Activated T-cell treated with anti-CD3 and anti-CD28 coated beads, Interleukin-2, amount 50 U/mL, for 24 hours (primary cell): ENCODE data around the gene C13orf46.

Experiments used
- DNase-seq: peaks from one replicate; pipeline ENCODE4 v3.0.0-alpha.2; 2020
- H3K27ac Mint-ChIP-seq: 2 replicates; pipeline ENCODE4 v1.8.0; 2020; ENCODE audit warnings: mild to moderate bottlenecking, mixed read lengths
- H3K27me3 Mint-ChIP-seq: 2 replicates; pipeline ENCODE4 v1.8.0; 2020; ENCODE audit warnings: mixed read lengths
- H3K36me3 Mint-ChIP-seq: 2 replicates; pipeline ENCODE4 v1.8.0; 2020; ENCODE audit warnings: low read depth, mixed read lengths
- H3K4me1 Mint-ChIP-seq: 2 replicates; pipeline ENCODE4 v1.8.0; 2020; ENCODE audit warnings: low read depth, mixed read lengths
- H3K4me3 Mint-ChIP-seq: 2 replicates; pipeline ENCODE4 v1.8.0; 2020; ENCODE audit warnings: mild to moderate bottlenecking, moderate library complexity, mixed read lengths
- H3K9me3 Mint-ChIP-seq: 2 replicates; pipeline ENCODE4 v1.8.0; 2020; ENCODE audit warnings: mixed read lengths

The C13orf46 gene

GRCh38 chr13:113938716-113939115 lies 35.2 kb downstream of the C13orf46 start:
- H3K4me3 Mint-ChIP-seq = no peak overlapping the region

GRCh38 chr13:113938246-113938645 lies 35.6 kb downstream of the C13orf46 start:
- H3K27ac Mint-ChIP-seq = no peak overlapping the region
- no peak for DNase-seq
- peaks cover 17% of the 10 kb centered on the region for H3K27me3 Mint-ChIP-seq
- no peak overlapping the region for H3K4me3 Mint-ChIP-seq
- no peaks in the 10 kb centered on the region for H3K36me3 Mint-ChIP-seq
- H3K4me1 Mint-ChIP-seq = no peaks in the 10 kb centered on the region
- H3K9me3 Mint-ChIP-seq = no peaks in the 10 kb centered on the region

More at GRCh38 chr13:113938716-113939115, 35.2 kb downstream of the C13orf46 start:
- Mint-ChIP-seq H3K27me3 (peaks cover 14% of the 10 kb centered on the region), H3K36me3 (no peaks in the 10 kb centered on the region), H3K4me1 (no peaks in the 10 kb centered on the region), H3K27ac (no peak overlapping the region), H3K9me3 (no peaks in the 10 kb centered on the region)
- DNase-seq = no peak

GRCh38 chr13:113937527-113938180 lies 36.2 kb downstream of the C13orf46 start:
- Mint-ChIP-seq H3K27me3 (peaks cover 22% of the 10 kb centered on the region), H3K27ac (no peak overlapping the region), H3K4me1 (no peaks in the 10 kb centered on the region), H3K4me3 (no peak overlapping the region), H3K9me3 (no peaks in the 10 kb centered on the region), H3K36me3 (no peaks in the 10 kb centered on the region)
- DNase-seq = no peak

DNA sequence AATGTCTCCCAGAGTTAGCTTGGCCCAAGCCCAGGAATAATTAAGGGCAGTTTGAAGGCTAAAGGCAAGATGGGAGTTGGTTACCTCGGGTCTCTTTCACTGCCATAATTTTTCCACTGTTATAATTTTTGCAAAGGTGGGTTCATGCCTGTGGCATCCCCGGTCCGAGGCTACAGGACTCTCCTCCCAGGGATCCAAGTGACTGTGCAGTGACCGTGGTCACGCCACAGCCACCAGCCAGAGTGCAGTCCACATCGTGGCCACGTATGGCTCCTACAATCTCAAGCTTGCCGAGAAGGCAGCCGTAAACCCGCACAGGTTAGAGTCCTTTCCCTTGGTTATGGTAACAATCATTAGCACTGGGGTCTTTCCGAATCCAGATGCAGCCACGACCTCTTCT lies 36.8 kb downstream of the C13orf46 start:
- no peak for DNase-seq
- Mint-ChIP-seq H3K9me3 (no peaks in the 10 kb centered on the region), H3K4me1 (peaks cover 3% of the 10 kb centered on the region), H3K27ac (no peak overlapping the region), H3K4me3 (no peak overlapping the region), H3K27me3 (peaks cover 26% of the 10 kb centered on the region), H3K36me3 (no peaks in the 10 kb centered on the region)

DNA sequence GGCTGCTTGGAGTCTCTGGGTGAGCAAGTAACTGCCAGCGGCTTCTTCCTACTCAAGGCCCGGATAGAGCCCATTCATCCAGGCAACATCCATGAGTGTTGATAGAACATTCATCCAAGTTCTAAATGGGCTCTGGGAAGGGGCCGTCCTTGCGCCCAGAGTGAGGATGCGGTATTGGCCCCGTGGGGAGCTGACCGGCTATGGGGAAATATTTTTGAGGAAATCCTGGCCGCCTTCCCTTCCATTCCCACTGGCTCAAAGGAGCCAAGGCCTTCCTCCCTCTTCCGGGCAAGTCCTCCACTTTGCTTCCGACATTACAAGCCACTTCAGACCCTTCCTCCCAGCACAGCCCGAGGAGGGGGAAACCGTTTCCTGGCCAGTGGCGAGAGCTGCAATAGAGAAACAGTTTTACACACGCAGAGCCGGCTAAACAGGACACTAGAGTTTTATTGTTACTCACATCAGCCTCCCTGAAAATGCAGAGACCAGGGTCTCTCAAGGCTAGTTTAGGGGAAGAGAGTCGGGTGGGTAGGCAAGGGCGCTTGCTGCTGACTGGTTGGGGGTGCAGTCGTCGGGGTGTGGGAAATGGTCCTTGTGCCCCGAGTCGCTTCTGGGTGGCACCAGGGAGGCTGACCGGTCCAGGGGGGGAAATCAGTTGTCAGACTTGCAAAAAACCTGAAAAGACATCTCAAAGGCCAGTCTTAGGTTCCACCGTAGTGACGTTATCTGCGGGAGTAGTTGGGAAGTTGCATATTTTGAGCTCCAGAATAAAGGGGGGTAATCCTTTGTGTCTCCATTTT lies 37.5 kb downstream of the C13orf46 start:
- H3K36me3 Mint-ChIP-seq = no peaks in the 10 kb centered on the region
- peaks cover 32% of the 10 kb centered on the region for H3K27me3 Mint-ChIP-seq
- no peaks in the 10 kb centered on the region for H3K9me3 Mint-ChIP-seq

GRCh38 chr13:113935001-113935844 lies 38.7 kb downstream of the C13orf46 start:
- DNase-seq = no peak
- no peak overlapping the region for H3K4me3 Mint-ChIP-seq
- no peaks in the 10 kb centered on the region for H3K36me3 Mint-ChIP-seq
- no peaks in the 10 kb centered on the region for H3K9me3 Mint-ChIP-seq
- peaks cover 38% of the 10 kb centered on the region for H3K27me3 Mint-ChIP-seq
- peaks cover 20% of the 10 kb centered on the region for H3K4me1 Mint-ChIP-seq
- H3K27ac Mint-ChIP-seq = no peak overlapping the region

More for the DNA sequence above, 37.5 kb downstream of the C13orf46 start:
- no peak overlapping the region for H3K27ac Mint-ChIP-seq
- H3K4me3 Mint-ChIP-seq = no peak overlapping the region
- H3K4me1 Mint-ChIP-seq = peaks cover 10% of the 10 kb centered on the region
- DNase-seq = no peak

DNA sequence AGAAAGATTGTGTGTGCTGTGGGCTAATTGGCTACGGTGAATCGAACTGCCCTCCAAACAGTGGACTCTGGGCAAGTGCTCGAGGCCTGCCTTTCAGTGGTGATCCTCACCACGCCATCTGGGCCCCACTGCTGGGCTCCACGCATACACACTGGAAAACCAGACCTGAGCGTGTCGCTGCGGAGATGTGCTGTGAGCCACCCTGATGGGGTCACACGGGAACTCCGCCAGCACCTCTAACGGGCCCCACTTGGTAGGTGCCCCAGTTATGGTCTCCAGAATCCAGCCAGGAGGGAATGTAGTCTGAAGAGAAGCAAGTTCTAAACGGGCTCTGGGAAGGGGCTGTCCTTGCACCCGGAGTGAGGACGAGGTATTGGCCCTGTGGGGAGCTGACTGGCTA lies 39.3 kb downstream of the C13orf46 start:
- no peaks in the 10 kb centered on the region for H3K9me3 Mint-ChIP-seq
- H3K4me1 Mint-ChIP-seq = peaks cover 20% of the 10 kb centered on the region
- no peak for DNase-seq
- peaks cover 44% of the 10 kb centered on the region for H3K27me3 Mint-ChIP-seq
- H3K36me3 Mint-ChIP-seq = no peaks in the 10 kb centered on the region
- no peak overlapping the region for H3K4me3 Mint-ChIP-seq
- no peak overlapping the region for H3K27ac Mint-ChIP-seq

- no peak for DNase-seq
These were observed 40.0 kb downstream of the C13orf46 start for GRCh38 chr13:113933901-113934300.

DNA sequence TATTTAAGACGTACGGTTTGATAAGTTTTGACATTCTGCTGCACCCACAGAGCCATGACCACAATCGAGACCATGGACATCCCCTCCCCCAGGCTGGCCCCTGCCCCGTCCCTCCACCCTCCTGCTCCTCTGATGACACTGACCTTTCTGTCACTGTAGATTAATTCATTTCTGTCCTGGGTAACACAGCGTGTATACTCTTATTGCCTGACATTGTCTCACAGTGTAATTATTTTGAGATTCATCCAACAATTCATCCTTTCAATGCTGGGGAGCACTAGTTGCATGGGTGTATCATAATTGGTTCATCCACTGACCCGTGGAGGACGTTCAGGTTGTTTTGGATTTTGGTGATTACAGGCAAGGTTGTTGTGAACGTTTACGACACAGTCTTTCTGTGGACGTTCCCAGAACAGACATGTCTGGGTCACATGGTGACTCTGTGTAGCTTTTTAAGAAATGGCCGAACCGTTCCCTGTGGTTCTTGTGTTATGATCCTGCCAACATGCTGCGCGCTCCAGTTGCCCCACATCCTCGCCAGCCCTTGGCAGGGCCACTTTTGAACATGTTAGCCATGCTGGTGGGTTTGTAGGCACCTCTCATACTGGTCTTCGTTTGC lies 41.9 kb downstream of the C13orf46 start:
- no peak overlapping the region for H3K4me3 Mint-ChIP-seq
- no peaks in the 10 kb centered on the region for H3K9me3 Mint-ChIP-seq
- H3K36me3 Mint-ChIP-seq = no peaks in the 10 kb centered on the region
- DNase-seq = no peak
- peaks cover 20% of the 10 kb centered on the region for H3K4me1 Mint-ChIP-seq
- H3K27me3 Mint-ChIP-seq = peaks cover 65% of the 10 kb centered on the region
- H3K27ac Mint-ChIP-seq = no peak overlapping the region

More at GRCh38 chr13:113933901-113934300, 40.0 kb downstream of the C13orf46 start:
- Mint-ChIP-seq H3K9me3 (no peaks in the 10 kb centered on the region), H3K36me3 (no peaks in the 10 kb centered on the region), H3K4me3 (no peak overlapping the region), H3K4me1 (peaks cover 20% of the 10 kb centered on the region), H3K27me3 (peaks cover 49% of the 10 kb centered on the region), H3K27ac (no peak overlapping the region)

GRCh38 chr13:113930671-113931637 lies 42.9 kb downstream of the C13orf46 start:
- Mint-ChIP-seq H3K27ac (peak overlapping the region; percentile 71), H3K9me3 (no peaks in the 10 kb centered on the region), H3K36me3 (no peaks in the 10 kb centered on the region), H3K4me1 (peaks cover 20% of the 10 kb centered on the region), H3K27me3 (peaks cover 75% of the 10 kb centered on the region), H3K4me3 (peak overlapping the region; percentile 11)
- peak; percentile 71 for DNase-seq

GRCh38 chr13:113929628-113930615 lies 44.0 kb downstream of the C13orf46 start:
- Mint-ChIP-seq H3K9me3 (no peaks in the 10 kb centered on the region), H3K36me3 (no peaks in the 10 kb centered on the region), H3K4me1 (peaks cover 20% of the 10 kb centered on the region), H3K4me3 (no peak overlapping the region), H3K27ac (no peak overlapping the region), H3K27me3 (peaks cover 81% of the 10 kb centered on the region)
- no peak for DNase-seq

- Mint-ChIP-seq H3K9me3 (no peaks in the 10 kb centered on the region), H3K4me3 (no peak overlapping the region), H3K36me3 (no peaks in the 10 kb centered on the region), H3K27ac (no peak overlapping the region), H3K4me1 (peaks cover 20% of the 10 kb centered on the region), H3K27me3 (peaks cover 74% of the 10 kb centered on the region)
- no peak for DNase-seq
These were observed 44.9 kb downstream of the C13orf46 start for GRCh38 chr13:113928685-113929627.
